Stimulated activated CD8-positive, alpha-beta memory T cell treated with anti-CD3 and anti-CD28 coated beads, Interleukin-12 subunit alpha, Interleukin-12 subunit beta, amount 100 ng/mL, for 4 hours (primary cell): ENCODE results near the gene NAPG.
"Not testable (repeated sequence)": the region's sequence is repeated elsewhere in the genome, so short reads cannot be mapped to it uniquely, and the experiment has no call there.

Source experiments
- DNase-seq: peaks from one replicate; pipeline ENCODE4 v3.0.0-alpha.2; 2020; ENCODE audit warnings: low read depth

The NAPG gene

DNA sequence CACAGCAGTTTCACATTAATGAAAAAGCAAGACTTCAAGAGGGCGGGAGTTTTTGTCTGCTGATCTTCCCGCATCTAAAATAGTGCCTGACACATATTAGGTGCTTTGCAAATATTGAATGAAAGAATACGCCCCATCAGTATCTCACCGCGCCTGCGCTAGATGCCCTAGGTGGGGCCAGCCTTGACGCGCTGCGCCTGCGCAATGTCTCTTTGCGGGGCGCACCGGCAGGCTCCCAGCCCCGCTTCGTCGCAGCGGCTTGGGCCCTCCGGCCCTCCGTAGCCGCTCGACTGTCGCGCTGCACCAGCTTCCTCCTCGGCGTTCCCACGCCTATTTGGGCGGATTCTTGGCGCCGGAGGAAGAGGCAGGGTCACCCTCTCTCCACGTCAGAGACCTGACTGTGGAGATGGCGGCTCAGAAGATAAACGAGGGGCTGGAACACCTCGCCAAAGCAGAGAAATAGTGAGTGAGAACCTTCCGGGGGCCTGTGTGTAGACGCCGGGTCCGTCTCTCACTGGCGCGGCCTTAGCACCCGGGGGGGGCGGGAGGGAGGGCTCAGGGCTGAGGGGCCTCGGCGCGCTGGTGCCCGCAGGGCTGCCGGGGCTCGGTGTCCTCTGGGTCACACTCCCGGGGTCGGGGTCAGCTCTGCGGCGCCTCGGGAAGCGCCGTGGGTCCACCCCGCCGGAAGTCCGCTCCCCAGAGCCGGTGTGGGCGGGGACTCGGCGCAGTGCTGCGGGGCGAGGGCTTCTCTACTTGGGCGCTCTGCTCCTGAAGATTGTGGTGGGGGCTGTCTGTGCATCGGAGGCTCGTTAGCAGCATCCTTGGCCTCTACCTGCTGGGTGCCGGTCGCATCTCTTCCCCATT is at the start of gene NAPG:
NAPG (plus strand) TSS at position 331 of the 864 bp plus-strand sequence; CDS start at position 407, 76 bp downstream.
- DNase-seq: peak; percentile 83

DNA sequence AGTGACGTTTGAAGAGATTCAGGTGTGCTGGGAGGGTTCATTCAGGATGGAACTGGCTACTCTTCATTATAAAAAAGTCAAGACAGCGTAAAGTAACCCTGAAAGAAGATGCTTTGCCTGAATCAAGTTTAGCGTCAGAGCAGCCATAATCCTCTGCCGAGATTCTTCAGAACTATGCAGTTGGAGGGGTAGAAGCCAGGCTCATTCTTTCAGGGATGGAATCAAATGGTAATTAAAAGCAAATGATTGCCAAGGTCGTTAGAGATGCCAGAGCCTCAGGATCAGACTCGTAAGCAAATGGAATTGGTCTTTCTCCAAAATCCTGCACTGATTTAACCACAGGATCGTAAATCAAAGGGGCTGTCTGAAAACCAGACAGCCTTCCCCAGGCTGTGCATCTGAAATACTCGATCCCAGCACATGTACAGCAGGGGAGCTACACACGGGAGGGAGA is 49.5 kb upstream of the NAPG start:
- DNase-seq: no peak

DNA sequence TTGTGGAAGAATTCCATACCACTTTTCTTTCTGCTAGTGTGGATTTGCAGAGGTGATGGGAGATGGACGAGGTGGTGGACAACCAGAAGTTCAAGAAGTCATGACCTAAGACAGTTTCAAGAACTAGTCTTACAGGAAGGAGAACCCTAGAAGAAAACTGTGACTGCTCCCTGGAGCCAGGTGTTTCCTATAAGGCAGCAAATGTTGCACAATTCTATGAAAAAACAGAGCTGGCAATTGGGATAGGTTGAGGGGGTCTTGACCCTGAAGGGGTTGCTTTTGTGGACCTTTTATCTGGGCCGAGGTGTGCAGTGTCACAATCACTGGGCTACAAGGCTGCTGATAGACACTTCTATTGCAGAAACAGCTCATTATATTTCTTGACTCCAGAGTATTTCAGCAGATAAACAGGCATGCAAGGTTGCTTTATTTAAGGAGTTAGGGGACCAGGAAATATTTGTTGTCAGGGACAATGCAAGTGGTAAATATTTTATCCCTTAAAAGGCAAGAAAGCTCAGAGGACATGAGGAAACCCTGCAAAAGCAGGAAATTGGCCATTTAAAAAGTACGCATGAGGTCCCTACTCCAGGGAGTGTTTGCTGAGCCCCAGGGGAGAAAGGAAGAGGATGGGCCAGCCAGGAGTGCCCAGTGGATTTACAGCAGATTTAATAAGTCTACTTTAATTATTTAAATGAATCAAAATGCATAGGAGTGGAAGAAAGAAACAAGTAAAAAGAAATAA is 48.5 kb upstream of the NAPG start:
- no peak for DNase-seq

DNA sequence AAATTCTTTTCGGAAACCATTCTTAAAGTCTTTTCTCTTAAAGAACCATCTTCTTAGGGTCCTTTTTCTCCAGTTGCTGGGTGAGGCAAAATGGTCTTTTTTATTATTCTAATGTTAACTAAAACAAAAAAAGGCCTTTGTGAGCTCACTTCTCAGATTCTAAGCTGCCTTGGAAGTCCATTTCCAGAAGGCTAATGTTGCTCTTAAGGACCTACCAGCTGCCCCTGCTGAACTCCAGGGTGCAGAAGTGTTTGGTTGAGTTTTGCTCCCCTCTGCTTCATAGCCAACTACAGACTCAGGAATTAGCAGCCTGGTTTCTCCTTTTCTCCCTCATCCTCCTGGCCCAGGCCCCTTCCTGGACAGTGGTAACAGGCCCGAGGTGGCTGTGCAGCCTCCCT is 48.0 kb upstream of the NAPG start:
- no peak for DNase-seq

DNA sequence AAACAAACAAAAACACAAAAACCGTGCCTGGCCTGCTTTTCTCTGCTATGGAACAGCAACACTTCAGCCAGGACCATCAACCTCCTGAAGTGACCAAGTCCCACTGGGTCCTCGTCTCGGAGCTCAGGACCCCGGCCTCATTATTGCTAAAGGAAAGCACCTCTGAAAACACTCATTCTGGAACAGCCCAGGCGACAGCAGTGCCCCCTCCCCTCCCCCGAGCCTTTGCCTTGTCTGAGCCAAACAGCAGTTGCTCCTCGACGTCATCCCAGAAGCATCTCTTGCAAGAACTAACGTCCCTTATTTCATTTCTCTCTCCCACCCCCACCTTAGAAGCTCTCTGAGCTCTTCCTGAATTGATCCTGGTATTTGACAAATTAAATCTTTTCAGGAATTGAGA is 44.0 kb upstream of the NAPG start:
- DNase-seq: no peak

DNA sequence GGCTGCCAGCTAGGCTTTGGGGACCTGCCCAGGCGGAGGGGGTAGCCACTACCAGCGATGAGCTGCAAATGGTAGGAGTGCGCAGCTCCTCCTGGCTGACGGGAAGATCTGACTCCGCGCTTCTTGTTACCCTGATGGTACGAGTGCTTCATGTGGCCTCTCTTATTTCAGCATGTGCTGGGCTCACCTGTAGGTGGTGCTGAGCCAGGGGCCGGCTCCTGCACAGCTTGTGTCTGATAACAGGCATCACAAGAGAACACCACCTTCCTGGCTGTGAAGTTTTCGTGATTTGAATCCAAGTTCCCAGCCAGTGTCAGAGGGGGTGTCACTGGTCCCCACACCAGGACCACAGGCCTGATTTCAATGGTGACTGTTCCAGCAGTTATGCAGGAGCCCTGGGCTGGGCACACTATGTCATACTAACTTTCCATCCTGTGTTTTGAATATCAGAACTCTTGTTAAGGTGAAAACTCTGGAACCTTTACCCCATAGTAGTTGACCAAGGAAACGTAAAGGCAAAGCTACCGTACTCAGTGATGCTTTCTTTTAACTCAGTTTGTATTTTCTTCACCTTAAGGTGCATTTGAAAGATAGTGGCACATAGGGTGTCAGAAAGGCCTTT is 43.4 kb upstream of the NAPG start:
- DNase-seq: no peak

DNA sequence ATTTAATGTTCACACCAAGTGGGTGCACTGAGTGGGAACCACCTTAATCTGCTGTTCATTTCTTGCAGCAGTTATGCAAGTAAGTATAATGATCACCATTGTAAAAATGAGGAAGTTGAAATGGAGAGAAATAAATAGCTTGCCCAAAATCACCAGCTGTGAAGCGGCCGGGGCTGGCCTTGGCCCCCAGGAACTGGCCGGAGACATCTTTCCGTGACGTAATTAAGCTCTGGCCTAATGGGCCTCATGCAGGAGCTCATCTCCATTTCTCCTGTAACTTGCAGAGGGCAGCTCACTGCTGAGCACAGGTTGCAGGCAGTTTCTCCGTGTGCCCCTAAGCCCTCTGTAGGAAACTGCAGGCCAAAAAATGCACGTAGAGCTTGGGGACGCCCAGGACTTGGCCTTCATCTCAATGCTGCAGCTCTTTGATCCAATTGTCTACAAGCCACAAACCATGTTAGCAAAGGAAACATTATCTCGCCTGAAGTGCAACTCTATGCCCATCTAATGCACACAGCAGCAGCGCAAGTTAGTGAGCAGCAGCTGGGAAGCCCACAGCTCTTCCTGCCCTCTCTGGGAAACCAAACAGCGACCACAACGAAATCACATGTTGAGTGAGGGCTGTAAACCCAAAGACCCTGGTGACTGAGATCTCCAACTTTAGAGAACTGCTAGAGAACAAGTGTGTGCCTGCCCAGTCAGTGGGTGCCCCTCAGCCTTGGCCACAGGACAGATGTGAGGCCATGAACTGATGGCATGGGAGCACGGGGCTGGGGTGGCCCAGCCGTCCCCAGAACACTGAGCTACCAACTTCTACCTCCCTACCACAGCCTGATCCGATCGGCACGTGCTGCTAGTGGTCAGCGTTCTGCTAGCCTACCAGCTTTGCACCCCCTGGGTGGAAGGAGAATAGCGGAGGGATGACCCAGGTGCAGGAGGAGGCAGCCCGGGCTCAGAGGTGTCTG is 42.6 kb upstream of the NAPG start:
- DNase-seq: no peak

DNA sequence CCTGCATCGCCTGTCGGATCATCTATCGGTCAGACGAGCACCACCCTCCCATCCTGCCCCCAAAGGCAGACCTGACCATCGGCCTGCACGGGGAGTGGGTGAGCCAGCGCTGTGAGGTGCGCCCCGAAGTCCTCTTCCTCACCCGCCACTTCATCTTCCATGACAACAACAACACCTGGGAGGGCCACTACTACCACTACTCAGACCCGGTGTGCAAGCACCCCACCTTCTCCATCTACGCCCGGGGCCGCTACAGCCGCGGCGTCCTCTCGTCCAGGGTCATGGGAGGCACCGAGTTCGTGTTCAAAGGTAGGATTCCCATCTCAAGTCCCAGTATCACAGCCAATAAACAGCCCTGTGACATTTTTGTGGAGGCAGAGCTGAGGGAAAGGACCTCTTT is 40.4 kb upstream of the NAPG start:
- no peak for DNase-seq

DNA sequence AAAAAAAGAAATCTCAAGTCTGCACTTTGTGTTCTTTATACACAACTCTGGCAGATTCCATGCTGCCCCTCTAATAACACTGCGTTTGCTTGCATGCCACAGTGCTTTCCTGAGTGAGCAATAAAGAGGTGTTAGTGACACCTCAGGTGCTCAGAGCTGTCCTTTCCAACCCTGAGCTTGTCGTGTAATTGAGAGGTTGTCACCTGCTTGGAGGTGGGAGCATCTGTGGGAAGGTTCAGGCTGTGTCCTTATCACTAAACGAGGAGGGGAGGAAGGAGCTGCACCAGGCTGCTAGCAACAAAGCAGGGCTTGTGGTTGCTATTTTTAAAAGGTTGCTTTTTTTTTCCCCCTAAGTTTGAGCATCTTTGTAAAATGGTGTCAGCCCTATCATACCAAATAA is 39.5 kb upstream of the NAPG start:
- no peak for DNase-seq

DNA sequence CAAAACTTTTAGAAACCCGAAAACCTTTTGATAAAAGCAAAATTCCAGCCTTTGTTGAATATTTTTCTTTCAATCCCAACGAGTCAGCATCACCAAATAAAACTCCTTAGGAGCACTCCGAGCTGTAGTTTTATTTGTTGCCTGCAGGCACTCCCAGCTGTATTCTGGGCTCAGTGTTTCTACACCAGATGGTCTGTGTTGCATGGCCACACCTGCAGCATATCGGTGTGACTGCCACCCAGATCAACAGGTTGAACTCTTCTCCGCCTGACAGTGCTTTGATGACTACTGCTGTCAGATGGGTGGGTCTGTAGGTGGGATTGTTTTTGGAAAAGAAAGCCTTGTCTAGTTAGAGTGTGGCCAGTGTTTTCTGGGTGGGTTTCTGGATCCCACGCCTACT is 38.7 kb upstream of the NAPG start:
- DNase-seq: no peak

DNA sequence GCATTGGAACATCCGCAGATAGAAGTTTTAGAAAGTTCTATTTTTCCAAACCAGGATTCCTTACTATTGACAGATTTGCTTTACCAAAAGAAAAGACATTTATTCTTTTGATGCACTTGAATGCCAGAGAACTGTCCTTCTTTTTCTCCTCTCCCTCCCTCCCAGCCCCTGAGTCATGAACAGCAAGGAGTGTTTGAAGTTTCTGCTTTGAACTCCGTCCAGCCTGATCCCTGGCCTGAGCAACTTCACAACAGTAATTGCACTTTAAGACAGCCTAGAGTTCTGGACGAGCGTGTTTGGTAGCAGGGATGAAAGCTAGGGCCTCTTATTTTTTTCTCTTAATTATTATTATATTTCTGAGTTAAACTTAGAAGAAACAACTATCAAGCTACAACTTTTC is 37.8 kb upstream of the NAPG start:
- no peak for DNase-seq

DNA sequence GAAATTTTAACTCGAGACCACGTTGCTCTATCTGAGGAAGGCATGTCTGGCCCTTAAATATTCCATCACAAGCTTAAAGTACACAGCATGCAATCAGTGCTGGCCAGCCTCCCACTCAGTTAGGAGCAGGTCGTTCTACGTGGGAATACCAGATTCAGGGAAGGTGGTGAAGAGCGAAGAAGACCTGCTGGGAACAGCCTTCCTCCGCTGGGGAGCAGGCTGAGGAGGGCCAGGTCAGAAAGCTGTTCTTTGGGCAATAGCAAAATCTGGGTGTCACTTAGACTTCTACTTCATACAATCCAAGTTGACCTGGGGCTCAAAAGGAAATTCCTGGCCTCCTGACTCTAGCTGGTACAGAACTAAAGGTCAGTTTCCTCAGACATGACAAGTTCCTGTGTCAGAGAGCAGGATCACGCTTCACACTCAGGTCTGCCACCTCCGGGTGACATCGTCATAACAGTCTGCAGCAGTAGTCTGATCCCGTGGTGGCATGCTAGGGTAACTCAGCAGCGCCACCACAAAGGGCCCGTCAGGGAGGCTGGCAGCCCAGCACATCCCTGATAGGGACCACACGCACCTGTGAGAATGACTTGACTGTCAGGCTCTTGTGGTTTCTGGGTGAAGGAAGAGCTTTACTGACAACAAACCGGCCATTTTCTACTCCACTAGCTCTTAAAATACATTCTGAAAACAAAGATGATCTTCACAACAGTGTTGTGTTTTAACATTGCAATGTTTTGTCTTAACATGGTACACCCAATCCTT is 35.2 kb upstream of the NAPG start:
- DNase-seq: peak; percentile 8

DNA sequence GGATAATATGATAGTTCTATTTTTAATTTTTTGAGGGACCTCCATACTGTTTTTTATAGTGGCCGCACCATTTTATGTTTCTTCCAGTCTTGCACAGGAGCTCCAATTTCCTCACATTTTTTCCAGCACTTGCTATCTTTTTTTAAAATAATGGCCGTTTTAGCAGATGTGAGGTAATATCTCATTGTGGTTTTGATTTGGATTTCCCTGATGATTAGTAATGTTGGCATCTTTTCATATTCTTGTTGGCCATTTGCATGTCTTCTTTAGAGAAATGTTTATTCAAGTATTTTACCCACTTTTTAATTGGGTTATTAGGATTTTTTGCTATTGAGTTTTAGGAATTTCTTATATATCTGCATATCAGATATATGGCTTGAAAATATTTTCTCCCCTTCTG is 29.9 kb upstream of the NAPG start:
- DNase-seq: no peak

DNA sequence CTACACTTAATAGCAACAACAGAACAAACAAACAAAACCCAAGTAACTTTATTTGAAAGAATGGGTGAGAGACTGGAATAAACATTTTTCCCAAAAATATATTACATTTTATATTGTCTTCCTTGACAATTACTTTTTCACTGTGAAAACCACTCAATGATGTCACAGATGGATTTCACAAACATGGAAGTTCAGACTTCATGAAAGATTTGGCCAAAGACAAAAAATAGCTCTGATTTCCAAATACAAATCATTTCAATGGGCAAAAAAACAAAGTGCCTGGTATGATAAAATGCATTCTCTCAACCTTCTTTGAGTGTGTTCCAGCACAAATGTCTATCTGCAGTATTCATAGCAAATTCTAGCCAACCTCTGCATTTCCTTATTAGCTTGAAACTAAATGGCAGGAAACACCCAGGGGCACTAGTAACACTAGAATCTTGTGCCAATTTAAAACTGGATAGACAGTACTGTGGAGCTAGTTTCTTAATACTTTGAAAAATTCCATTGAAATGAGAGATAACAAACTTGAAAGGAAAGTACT is 28.5 kb upstream of the NAPG start:
- DNase-seq: no peak

DNA sequence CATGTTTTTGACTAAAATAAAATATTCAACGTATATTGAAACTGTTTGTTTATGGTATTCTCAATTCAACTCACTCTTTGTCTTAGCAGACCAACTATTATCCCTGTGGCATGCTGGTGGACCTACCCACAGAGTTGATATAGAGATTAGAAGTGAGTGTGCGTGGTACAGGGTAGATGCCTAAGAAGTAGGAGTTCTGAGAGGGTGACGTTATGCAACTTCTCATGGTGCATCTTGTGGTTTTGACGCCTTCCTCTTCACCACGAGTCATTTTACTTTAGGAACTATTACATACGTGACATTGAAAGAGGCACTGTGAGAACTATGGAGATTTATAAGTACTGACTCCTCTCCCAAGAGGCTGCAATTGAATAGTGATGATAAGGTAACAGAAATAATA is 26.6 kb upstream of the NAPG start:
- no peak for DNase-seq

DNA sequence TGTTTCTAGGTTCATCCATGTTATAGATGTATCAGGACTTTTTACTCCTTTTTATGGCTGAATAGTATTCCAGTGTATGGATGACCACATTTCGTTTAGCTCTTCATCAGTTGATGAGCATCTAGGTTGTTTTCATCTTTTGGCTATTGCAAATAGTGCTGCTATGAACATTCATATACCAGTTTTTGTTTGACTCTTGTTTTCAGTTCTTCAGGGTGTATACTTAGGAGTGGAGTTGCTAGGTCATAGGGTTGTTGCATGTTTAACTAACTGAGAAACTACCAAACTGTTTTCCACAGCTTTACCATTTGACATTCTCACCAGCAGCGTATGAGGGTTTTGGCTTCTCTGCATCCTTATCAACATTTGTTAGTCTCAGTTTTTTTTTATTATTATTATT is 25.8 kb upstream of the NAPG start:
- DNase-seq: no peak

DNA sequence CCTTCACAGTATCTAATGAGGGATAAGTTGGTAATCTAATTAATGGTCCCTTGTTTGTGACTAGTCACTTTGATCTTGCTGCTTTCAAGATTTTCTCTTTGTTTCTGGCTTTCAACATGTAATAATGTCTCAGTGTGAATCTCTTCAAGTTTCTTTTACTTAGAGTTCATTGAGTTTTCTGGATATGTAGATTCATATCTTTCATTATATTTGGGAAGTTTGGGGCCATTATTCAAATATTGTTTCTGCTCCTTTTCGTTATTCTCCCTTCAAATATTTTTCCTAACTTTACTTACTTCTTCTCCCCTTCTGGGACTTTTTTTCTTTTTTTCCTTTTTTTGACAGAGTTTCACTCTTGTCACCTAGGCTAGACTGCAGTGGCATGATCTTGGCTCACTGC is 21.1 kb upstream of the NAPG start:
- no peak for DNase-seq

DNA sequence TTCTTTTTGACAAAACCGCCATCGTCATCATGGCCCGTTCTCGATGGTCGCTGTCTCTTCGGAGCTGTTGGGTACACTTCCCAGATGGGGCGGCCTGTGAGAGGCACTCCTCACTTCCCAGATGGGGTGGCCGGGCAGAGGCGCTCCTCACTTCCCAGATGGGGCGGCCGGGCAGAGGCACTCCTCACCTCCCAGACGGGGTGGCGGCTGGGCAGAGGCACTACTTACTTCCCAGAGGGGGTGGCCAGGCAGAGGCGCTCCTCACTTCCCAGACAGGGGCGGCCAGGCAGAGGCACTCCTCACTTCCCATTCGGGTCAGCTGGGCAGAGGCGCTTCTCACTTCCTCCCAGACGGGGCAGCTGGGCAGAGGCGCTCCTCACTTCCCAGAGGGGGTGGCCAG is 19.9 kb upstream of the NAPG start:
- DNase-seq: not testable (repeated sequence)

DNA sequence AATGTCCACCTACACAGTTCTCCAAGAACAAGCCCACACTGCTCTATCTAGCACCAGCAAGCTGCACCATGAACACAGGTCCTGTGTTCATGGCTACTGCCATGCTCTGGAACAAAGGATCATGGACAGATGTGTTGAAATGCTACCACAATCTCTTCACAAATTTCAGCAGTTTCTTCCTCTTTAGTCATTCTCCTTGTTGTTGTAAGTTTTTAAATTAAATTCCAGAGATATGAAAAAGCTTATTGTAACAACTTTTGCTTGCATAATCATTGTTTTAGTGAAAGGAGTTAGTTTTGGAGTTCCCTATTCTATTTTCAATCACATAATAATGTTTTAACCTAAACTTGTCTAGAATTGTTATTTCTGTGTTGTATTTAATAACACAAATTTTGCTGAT is 17.2 kb upstream of the NAPG start:
- DNase-seq: no peak

DNA sequence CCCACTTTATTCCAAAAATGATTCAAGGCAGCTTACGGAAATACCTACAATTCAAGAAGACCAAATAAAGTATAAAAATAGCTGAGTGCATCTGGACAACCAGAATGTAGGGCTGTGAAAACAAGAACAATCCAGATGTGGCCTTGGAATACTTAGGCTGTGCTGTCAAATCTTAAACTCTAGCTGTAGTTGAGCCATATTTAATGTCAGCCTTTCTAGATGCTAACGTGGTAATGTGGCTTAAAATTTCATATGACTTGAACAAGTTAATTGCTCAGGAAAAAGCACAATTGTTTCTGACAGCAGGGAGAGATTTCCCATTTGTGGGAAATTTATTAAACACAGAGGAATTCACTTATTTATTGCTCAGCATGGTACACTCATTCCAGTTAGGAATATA is 14.6 kb upstream of the NAPG start:
- DNase-seq: no peak

DNA sequence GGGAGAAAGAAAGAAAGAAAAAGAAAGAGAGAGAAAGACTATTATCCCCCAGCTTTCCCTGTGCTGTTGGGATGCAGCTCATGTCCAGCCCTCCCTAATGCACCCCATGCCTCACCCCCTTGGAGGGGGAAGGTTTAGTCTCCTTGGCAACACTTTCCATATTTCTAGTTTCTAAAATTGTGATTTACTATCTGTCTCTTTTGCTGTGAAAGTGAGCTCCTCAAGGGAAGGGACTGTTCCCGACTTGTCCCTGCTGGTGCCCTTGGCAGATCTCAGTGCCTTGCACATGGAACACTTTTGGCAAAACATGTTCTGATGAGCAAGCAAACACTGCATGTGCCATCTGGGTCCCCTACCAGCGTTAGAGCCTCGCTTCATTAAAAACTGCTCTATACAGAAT is 11.7 kb upstream of the NAPG start:
- no peak for DNase-seq
